HG03159 (cell line): ENCODE measurements around the gene HAT1.
"Not testable (repeated sequence)": the region's sequence is repeated elsewhere in the genome, so short reads cannot be mapped to it uniquely, and the experiment has no call there.

Experiments used
- ATAC-seq: cut with Tn5 transposase; IDR thresholded peaks from one replicate; pipeline ENCODE4 v1.9.1; 2021; ENCODE audit warnings: mild to moderate bottlenecking, moderate library complexity; ENCODE audit not compliant: unreplicated experiment

Gene HAT1

DNA sequence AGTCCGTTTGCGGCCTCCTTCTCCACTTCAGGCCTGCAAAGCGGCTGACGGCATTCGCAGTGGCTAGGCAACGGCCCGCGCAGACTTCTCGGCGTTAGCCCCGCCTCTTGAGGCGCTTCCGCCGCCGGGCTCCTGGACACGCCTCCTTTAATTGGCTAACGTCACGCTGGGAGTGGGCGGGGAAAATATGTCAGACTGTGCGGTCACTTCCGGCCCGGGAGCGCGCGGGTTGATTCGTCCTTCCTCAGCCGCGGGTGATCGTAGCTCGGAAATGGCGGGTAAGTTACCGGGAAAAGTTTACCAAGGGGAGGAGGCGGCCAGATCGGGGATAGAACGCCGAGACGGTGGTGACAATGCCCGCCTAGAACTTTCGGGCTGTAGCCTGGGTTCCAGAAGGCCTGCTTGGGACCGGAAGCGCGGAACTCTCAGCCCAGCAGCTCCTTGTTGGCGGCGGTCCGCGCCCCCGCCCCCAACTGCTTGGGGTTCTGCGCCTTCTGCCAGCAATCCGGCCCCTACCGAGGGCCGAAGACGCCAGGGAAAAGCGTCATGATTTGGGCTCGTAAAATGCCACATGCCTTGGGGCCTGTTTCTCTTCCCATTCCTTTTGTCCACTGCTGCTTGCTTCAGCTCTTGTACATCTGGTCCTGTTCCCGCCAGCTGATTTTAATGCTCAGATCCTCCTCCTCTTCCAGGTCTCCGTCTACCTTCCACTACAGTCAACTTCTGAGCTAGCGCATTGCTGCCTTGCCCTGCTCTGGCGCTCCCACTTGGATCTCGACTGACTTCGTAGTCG lies at the start of gene HAT1:
HAT1 (plus strand) TSS at position 232 of the 793 bp plus-strand sequence; CDS start at position 272, 40 bp downstream.
- ATAC-seq: peak; percentile 95

- ATAC-seq: no peak
Measured at GRCh38 chr2:171874517-171874916, 47.7 kb upstream of the HAT1 start.

DNA sequence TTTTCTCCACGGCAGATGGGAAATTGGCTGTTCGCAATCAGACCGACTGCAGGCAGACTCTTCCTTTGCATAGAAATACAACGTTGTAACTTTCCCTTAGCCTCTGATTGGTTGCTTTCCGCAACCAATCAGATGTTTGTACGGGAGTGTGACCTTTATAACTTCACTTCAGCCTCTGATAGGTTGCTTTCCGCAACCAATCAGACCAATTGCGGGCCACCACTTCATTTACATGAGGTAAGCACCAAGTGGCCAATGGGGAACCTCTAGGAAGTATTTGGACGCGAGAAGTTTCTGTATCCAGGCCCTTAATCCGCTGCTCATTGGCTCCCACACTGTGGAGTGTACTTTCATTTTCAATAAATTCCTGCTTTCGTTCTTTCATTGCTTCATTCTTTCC lies 47.3 kb upstream of the HAT1 start:
- ATAC-seq: no peak

DNA sequence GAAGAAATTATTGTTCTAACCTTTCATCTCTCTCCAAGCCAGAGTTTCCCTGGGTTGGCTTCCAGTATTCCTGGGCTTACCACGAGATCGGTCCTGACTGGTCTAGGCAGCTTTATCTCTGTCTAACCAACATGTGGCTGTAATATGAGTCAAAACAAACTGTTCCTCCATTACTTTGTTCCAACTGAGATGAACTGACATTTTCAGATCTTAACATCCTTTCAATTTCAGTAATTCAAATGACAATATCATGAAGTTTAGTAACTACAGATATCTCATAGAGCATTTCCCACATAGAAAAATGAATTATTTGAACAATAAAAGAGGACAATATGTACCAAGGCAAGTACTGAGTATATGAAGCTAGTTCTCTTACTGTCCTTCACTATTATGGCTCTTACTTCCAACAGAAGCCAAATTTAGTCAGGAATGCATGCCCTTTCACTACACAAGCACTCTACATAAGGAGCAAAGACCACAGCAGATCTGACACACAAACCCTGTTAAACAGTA lies 43.7 kb upstream of the HAT1 start:
- no peak for ATAC-seq

DNA sequence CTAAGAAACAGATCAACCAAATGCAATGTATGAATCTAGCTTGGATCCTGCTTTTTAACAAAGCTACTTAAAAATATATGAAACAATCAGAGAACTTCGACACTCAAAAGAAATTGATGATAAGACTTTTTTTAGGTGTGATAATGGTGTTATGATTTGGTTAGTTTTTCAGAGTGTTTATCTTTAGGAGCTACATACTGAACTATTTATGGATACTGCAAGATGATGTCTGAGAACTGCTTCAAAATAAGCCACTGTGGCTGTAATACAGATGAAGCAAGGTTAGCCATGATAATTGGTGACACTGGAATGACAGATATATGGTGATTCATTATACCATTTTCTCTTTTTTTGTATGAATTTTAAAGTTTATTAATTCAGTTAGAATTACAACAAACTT lies 42.4 kb upstream of the HAT1 start:
- no peak for ATAC-seq

DNA sequence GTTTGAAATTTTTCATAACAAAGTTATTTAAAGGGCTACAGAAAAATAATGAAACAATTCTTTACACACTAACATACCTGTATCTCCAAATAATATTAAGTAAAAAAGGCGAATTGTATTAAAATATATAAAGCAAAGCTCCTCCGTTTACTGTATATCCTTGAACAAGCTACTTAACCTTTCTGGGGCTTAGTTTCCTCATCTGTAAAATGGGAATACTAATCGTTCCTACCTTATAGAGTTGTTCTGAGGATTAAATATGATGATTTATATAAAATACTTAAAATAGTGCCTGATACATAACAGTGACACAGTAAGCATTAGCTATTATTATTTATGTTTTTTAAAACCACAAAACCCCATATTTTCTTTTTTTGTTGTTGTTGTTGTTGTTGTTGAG lies 41.5 kb upstream of the HAT1 start:
- ATAC-seq: no peak

GRCh38 chr2:171882089-171882769 lies 40.0 kb upstream of the HAT1 start:
- no peak for ATAC-seq

- ATAC-seq: no peak
Measured at GRCh38 chr2:171883275-171883893, 38.9 kb upstream of the HAT1 start.

- no peak for ATAC-seq
Measured at GRCh38 chr2:171889333-171889732, 32.9 kb upstream of the HAT1 start.

DNA sequence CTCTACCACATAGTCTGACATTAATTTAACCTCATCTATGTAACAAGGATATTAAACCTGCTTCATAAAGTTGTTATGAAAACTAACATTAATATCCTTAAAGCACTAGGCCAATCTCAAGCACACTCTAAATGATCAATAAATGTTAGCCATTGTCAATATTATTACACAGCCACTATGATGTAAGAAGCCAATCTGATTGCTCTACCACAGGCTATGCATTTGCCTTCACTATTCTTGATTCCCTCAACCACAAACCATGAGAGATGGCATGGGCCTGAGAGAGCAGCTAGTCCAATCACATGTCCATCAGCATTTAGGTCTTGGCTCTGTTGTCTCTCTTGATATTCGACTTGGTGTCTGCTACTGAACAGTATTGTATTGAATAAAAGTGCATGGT lies 32.5 kb upstream of the HAT1 start:
- no peak for ATAC-seq

DNA sequence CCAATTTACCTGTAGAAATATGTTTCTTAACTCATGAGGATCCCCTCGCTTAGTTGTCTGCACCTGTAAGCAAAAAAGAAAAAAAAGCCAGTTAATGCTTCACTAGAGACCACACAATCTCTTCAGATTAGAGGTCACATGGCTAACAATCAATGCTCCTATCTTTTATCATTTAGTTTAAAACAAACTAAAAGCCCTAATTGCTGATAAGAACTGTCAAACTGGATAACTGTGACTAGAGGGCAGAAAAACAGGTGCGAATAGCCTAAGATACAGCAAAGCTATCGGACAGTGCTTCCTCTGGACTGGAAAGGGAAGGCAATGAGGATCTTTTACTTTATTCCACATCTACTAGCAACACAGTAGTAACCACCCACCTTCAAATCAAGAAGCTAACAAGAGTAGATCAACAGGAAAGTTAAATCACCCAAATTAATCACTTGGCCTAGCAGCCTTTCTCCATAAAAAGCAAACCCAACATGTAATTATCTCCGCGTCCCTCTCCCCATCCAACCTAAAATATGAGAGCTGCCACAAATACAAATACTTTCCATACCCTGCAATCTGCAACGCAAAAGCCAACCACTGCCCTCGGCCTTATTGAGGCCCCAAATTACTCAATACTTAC lies 29.0 kb upstream of the HAT1 start:
- ATAC-seq: no peak

DNA sequence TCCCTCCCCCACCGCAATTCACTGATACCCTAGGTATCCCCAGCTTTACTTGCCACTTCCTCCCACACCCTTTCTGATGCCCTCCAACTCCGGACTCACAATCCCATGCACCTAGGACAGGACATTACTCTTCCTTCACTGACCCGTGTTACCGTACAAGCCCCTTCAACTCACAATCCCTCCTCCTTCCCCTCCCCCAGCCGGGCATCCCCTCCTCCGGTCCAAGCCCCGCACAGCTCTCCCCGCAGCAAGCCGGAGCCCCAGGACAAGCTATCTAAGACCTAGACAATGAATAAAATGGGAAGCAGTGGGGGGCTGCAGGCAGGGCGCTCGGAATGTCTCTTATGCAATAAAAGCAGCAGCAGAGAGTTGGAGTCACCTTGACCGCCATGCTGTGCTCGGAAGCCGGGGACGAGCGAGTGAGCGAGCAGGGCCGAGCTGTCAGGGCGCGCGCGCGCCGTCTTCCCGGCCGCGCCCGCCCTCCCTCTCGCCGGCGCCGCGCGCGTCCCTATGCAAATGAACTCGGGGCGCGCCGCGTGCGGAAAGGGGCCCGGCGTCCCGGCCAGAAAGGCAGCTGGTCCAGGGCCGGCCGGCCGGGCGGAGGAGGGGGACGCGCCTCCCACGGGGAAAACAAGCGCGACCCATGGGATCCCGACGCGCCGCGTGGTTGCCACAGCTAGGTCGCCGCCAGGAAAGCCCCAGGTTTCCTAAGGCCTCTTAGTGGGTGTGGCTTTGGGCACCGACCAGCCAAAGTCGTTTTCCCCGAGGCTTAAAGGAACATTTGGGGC lies 28.2 kb upstream of the HAT1 start, which contains the start of gene SLC25A12:
SLC25A12 (minus strand) TSS at position 421 of the 788 bp plus-strand sequence; CDS start at position 391, 30 bp downstream.
- ATAC-seq: peak; percentile 91

DNA sequence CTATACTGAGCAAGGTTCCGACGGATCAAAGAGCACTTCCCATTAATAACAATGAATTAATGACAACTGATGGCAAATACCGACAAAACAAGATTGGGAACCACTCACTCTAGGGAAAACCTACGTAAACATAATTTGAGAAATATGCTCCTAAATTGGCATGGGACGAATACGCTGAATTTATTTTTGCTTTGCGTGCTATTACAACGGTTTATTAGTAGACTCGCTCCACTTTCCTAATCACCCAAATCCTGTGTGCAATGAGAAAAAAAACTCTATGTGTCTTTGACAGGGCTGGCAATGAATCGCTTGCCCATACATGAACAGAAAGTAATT lies 27.7 kb upstream of the HAT1 start:
- ATAC-seq: no peak

DNA sequence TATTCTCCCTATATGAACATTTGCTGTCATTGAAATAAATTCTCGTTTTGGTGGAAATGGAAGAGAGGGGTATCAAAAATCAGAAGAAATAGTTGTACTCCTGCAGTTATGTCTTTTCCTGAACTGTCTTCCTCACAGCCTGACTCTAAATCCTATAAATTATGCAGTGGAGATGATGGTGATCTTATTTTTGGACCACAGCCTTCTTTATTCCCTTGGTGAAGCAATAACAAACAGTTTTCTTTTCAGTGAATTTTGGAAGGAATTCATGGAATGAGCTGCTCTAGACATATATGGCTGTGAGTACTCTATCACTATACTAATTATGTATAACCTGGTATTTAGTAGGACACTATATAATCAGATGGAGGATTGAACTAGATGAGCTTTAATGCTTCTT lies 26.5 kb upstream of the HAT1 start:
- no peak for ATAC-seq

DNA sequence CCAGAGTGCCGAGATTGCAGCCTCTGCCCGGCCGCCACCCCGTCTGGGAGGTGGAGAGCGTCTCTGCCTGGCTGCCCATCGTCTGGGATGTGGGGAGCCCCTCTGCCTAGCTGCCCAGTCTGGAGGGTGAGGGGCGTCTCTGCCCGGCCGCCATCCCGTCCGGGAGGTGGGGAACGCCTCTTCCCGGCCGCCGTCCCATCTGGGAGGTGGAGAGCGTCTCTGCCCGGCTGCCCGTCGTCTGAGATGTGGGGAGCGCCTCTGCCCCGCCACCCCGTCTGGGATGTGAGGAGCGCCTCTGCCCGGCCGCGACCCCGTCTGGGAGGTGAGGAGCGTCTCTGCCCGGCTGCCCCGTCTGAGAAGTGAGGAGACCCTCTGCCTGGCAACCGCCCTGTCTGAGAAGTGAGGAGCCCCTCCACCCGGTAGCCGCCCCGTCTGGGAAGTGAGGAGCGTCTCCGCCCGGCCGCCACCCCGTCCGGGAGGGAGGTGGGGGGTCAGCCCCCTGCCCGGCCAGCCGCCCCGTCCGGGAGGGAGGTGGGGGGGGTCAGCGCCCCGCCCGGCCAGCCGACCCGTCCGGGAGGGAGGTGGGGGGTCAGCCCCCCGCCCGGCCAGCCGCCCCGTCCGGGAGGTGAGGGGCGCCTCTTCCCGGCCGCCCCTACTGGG lies 22.5 kb upstream of the HAT1 start:
- ATAC-seq: not testable (repeated sequence)

DNA sequence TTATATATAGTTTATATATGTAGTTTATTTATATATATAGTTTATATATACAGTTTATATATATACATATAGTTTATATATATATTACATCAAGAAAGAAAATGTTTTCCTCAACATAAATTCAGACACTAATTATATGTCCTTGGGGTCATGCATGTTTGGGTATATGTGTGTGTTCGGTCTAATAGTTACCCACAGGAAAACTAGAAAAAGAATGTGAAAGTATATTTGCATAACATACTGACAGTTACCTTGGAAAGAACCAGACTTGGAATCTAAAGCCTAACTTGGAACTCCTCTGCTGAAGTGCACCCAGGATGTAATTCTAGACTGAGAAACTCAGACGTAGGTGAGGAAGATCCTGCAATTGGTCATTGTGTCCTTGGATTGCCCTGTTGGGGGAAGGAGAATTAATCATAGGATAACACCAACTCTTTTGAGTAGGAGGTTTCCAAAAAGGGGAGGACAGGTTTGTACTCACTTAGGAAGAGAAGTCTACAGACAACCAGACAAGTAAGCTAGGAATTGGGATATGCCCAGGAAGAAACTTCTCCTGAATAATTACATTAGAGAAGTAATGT lies 19.3 kb upstream of the HAT1 start:
- ATAC-seq: no peak

- no peak for ATAC-seq
Measured at GRCh38 chr2:171908235-171908634, 14.0 kb upstream of the HAT1 start.

DNA sequence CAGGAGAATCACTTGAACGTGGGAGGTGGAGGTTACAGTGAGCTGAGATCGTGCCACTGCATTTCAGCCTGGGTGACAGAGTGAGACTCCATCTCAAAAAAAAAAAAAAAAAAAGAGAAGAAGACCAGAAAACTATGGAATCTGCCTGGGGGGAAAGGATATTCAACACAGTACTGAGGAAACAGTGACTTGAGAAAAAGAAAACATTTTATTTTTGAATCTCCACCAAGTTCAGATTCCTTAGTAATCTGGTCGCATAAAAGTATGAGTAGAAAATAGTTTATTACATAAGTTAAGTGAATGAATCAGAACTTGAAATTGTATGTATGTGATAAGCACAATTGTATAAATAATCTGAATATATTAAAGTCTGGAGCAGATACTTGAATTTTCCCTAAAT lies 13.0 kb upstream of the HAT1 start:
- no peak for ATAC-seq

DNA sequence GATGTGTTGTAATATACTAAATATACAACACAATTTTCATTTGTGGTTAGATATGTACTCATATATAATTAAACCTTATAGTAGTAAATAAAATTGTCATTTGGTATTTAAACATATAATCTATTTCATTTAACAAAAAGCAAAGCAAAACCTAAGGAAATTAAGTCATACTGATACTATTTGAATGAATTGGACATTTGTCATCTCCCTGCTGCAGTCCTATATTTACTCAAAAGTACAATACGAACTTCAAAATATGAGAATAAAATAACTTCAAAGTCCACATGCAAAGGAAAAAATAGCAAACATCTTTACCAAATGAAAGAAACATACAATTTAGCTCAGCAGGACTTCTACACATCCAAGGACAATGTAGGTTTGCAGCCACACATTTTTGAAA lies 11.8 kb upstream of the HAT1 start:
- no peak for ATAC-seq

DNA sequence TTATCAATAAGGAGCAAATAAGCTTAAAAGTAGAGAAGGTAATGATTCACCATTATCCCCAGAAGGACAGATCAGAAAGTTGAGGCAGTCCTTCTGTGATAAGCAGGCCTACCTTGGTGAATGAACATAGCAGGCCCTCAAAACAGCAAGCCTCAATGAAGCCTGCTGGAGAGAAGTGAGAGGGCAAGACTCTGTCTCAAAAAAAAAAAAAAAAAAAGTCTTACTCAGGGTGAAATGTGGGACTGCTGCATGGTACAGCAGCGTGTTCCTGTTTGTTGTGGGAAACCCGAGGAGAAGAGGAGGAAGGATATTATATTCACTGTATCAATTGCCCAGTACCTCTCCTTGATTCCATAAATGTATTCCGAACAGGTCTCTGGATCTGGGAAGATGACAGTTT lies 8.7 kb upstream of the HAT1 start:
- ATAC-seq: no peak
